Heart right ventricle (tissue), 16 donors: Measurements from ENCODE around the gene SLX9. TPM values are rescaled to one million over a fixed set of nuclear protein-coding genes. Genes with fewer than 3 reads are reported as not detected.
A peak's percentile ranks its signal among the peaks of the same experiment; 100 is the strongest.

ENCODE experiments used
- ATAC-seq, 8 donors: fragments of 200-7000 bp; cut with Tn5 transposase; one replicate each; pipeline ENCODE4 v1.9.1; 2020; ENCODE audit warnings: mild to moderate bottlenecking in 8 of 8, moderate library complexity in 8 of 8, moderate number of reproducible peaks in 1 of 8
- DNase-seq, 2 donors: peaks; one replicate each; pipeline ENCODE4 v3.0.0-alpha.2; 2020
- H3K27ac ChIP-seq, 10 donors: fragments of 200-600 bp; sonication (generic) in 2 of 10; one replicate each; pipeline versions ENCODE4 v1.5.0 to v1.8.0; 2020 to 2022; ENCODE audit warnings: mild to moderate bottlenecking in 3 of 10
- H3K27me3 ChIP-seq, 7 donors: fragments of 200-600 bp; one replicate each; pipeline ENCODE4 v1.8.0; 2021 to 2022; ENCODE audit warnings: mild to moderate bottlenecking in 2 of 7
- H3K36me3 ChIP-seq, 9 donors: fragments of 200-600 bp; sonication (generic) in 1 of 9; one replicate each; pipeline versions ENCODE4 v1.5.0 to v1.8.0; 2020 to 2022; ENCODE audit warnings: mild to moderate bottlenecking in 2 of 9
- H3K4me1 ChIP-seq, 9 donors: fragments of 200-600 bp; sonication (generic) in 1 of 9; one replicate each; pipeline versions ENCODE4 v1.5.0 to v1.8.0; 2020 to 2022; ENCODE audit warnings: mild to moderate bottlenecking in 4 of 9
- H3K4me3 ChIP-seq, 10 donors: fragments of 200-600 bp; sonication (generic) in 2 of 10; one replicate each; pipeline versions ENCODE4 v1.5.0 to v1.8.0; 2020 to 2022; ENCODE audit warnings: mild to moderate bottlenecking in 7 of 10, moderate library complexity in 2 of 10
- H3K9me3 ChIP-seq, 11 donors: fragments of 200-600 bp in 10 of 11; sonication (generic) in 2 of 11; one replicate each; pipeline versions ENCODE4 v1.5.0 to v1.8.0; 2013 to 2022; ENCODE audit warnings: mild to moderate bottlenecking in 2 of 11, control low read depth in 1 of 11, moderate library complexity in 1 of 11
- WGBS, 2 donors: extraction: QIAGEN DNeasy Blood & Tissue Kit; methylation state at CpG; one replicate each; pipeline ENCODE4 v1.1.7; 2013; ENCODE audit warnings: inconsistent platforms in 1 of 2; 5-methylcytosine and 5-hydroxymethylcytosine counted together
- intact Hi-C, 10 donors: fragments of 100-400 bp; cut with DNase I; formaldehyde crosslinking; loops; one replicate each; pipeline versions ENCODE4 v1.11.1 to v1.14.2; 2022
- polyA plus RNA-seq, 2 donors: library from polyadenylated mRNA; stranded (reverse); fragments of 200-250 nt; gene quantifications; one replicate each; pipeline ENCODE4 v1.2.3, GENCODE V29; 2013
- total RNA-seq, 10 donors: library from RNA; stranded (reverse); fragmentation: NEBNext Ultra II Directional in 3 of 10; extraction: Animal tissue kit (Norgen Biotek cat#: 25700) in 3 of 10; gene quantifications; one replicate each; pipeline versions ENCODE4 v1.2.1 to v1.2.4, GENCODE V29; 2021 to 2023
- TF ChIP-seq, protein P1 (sequence below), 9 donors: fragments of 200-600 bp; sonication (generic) in 2 of 9; IDR thresholded peaks; one replicate each; pipeline versions ENCODE4 v1.5.0 to v1.8.0; 2021 to 2022; ENCODE audit warnings: antibody characterized with exemption in 9 of 9, mild to moderate bottlenecking in 5 of 9, moderate library complexity in 1 of 9
- donor health status: Arrhythmogenic right ventricular cardiomyopathy.
- donor health status: ischemic (EF 13 %, LVEDD 7.1; RV severe dilation, severe dysfunction).
- donor health status: healthy with polysubstance abuse.
- donor health status: DM: no; HTN: yes; CAD: no.
- donor health status: DM: no; HTN: no; CAD: no.
- donor health status: ischemic (EF 25% LVEDD 6.9; RV normal size, moderate dysfunction).
- donor health status: ischemic (EF 25% LVEDD 5.7; RV mildly dilated, moderate dysfunction).
- donor health status: healthy.
- donor health status: DM: yes; HTN: yes; CAD: no.
- donor health status: Ischemic cardiomyopathy.
- donor health status: ischemic (EF 35%, LVEDD 5.7; RV mildly dilated, moderate dysfunction).
- donor health status: nonischemic (EF 11% LVEDD 7.7; RV severe dilation, severe dysfunction).
- donor health status: DM: yes; HTN: yes; CAD: no.
- donor health status: PGD.
- donor health status: ischemic (EF 29% LVEDD 5.4; RV normal size, mild dysfunction).
- donor health status: nonischemic (EF 23%, LVEDD 6.1; RV moderate dilation, normal function).

Gene SLX9
- total and polyA plus RNA-seq, 12 donors, result 42.4 to 83.6 (median 57.3) TPM

- Histone ChIP-seq H3K36me3 (peaks cover 0 to 90% (median 0%) of the 10 kb centered on the region in 9 donors), H3K9me3 (no peaks in the 10 kb centered on the region), H3K27me3 (peaks cover 0 to 26% (median 3%) of the 10 kb centered on the region in 7 donors), H3K4me1 (peaks cover 0 to 36% (median 0%) of the 10 kb centered on the region in 9 donors), H3K27ac (peak overlapping the region in 1 of 10 donors; percentile 24), H3K4me3 (no peak overlapping the region)
- DNase-seq (no peak), ATAC-seq (no peak)
- intact Hi-C loops, result no loop called here
- 92 to 93% methylated on average over 30 of the region's 30 CpGs for WGBS, 2 donors
- TF ChIP-seq, protein P1, sequence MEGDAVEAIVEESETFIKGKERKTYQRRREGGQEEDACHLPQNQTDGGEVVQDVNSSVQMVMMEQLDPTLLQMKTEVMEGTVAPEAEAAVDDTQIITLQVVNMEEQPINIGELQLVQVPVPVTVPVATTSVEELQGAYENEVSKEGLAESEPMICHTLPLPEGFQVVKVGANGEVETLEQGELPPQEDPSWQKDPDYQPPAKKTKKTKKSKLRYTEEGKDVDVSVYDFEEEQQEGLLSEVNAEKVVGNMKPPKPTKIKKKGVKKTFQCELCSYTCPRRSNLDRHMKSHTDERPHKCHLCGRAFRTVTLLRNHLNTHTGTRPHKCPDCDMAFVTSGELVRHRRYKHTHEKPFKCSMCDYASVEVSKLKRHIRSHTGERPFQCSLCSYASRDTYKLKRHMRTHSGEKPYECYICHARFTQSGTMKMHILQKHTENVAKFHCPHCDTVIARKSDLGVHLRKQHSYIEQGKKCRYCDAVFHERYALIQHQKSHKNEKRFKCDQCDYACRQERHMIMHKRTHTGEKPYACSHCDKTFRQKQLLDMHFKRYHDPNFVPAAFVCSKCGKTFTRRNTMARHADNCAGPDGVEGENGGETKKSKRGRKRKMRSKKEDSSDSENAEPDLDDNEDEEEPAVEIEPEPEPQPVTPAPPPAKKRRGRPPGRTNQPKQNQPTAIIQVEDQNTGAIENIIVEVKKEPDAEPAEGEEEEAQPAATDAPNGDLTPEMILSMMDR (IDR thresholded peaks at IDR 0.05), result no peak
Observed at GRCh38 chr21:44902268-44903049, 37.4 kb upstream of the SLX9 start.

DNA sequence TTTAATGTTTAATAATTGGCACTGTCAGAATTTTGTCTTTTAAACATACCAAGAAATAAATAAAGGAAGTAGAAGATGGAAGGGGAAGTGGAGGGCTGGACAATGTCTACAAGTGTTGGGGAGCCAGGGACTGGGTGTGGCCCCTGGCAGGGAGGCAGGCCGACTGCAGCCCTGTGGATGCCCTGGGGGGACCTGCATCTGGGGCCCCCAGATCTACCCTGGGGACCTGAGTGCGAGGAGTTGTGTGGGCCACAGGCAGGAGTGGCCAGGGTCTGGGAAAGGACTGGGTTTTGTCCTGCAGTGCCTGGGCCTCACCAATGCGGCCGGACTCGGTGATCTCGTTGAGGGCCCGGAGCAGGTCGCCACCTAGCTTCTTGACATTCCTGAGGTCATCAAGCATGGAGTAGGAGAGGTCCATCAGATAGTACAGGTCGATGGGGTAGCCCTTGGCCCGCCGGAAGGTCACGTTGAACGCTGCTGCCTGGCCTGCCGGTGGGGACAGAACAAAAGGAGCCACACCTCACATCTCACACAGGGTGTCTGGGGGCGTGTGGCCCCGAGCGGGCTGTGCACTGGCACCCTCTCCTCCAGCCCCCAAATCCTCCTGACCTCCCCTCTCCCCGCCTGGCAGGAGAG, 36.7 kb upstream of the SLX9 start:
- Histone ChIP-seq H3K27ac (peak overlapping the region in 1 of 10 donors; percentile 24), H3K27me3 (peaks cover 0 to 25% (median 0%) of the 10 kb centered on the region in 7 donors), H3K36me3 (peaks cover 0 to 83% (median 0%) of the 10 kb centered on the region in 9 donors), H3K9me3 (no peaks in the 10 kb centered on the region), H3K4me3 (no peak overlapping the region), H3K4me1 (peaks cover 0 to 36% (median 4%) of the 10 kb centered on the region in 9 donors)
- no peak for DNase-seq
- TF ChIP-seq, protein P1 (IDR thresholded peaks at IDR 0.05), result no peak
- 77 to 79% methylated on average over 18 of the region's 18 CpGs for WGBS, 2 donors
- intact Hi-C loops, result no loop called here
- ATAC-seq, result no peak

DNA sequence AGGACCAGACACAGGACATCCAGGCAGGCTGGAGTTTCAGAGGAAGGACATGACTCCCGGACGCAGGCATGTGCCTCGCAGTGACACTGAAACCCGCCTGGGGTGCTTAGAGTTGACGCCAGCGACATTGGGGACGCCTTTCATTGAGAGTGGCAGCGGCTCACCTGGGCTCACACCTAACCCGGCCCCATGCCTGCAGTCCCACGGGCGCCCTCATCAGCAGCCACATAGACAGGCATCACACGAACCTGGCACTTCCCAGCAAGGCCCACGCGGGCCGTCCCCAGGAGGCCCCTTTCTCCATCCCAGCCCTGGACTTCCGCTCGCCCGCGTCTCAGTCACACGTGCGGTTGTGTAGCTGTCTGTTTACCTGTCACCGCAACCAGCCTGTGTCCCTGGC, 36.1 kb upstream of the SLX9 start:
- intact Hi-C loops, result no loop called here
- peaks cover 0 to 24% (median 0%) of the 10 kb centered on the region in 7 donors for H3K27me3 ChIP-seq
- no peak overlapping the region for H3K4me3 ChIP-seq
- peaks cover 0 to 41% (median 5%) of the 10 kb centered on the region in 9 donors for H3K4me1 ChIP-seq
- TF ChIP-seq, protein P1 (IDR thresholded peaks at IDR 0.05), result no peak
- H3K9me3 ChIP-seq, result no peaks in the 10 kb centered on the region
- H3K27ac ChIP-seq, result peak overlapping the region in 1 of 10 donors; percentile 24
- ATAC-seq, result no peak
- WGBS, 2 donors, result 86 to 90% methylated on average over 22 of the region's 22 CpGs
- peak in 1 of 2 donors; percentile 7 for DNase-seq
- peaks cover 0 to 78% (median 0%) of the 10 kb centered on the region in 9 donors for H3K36me3 ChIP-seq

DNA sequence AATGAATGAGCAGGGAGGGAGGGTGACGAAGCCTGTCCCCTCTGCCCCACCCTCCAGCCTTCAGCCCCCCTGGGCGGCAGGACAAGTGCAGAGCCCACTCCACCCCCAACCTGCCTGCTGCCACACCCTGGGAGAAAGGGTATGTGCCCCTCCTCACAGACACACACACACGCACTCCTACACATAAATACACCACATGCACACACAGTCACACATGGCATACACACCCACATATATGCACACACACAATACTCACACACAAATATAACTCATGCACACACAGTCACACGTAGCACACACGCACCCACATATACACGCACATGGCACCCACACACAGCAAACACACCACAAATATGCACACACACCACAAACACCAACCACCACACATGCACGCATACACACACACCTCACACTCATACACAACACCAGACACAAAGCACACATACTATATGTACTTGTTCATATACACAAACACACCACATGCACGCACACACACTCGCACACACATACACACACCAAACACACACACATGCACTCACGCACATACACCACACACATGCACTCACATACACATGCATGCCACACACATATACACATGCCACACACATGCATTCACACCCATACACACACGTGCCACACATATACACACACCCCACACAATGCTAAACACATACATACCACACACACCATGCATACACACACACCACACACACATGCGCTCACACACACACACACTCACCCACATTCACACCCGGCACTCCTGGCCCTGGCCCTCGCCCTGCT, 35.5 kb upstream of the SLX9 start:
- WGBS, 2 donors, result 91 to 96% methylated on average over 14 of the region's 14 CpGs
- Histone ChIP-seq H3K36me3 (peaks cover 0 to 78% (median 0%) of the 10 kb centered on the region in 9 donors), H3K27me3 (peaks cover 0 to 19% (median 0%) of the 10 kb centered on the region in 7 donors), H3K27ac (no peak overlapping the region), H3K9me3 (no peaks in the 10 kb centered on the region), H3K4me3 (no peak overlapping the region), H3K4me1 (peaks cover 0 to 47% (median 5%) of the 10 kb centered on the region in 9 donors)
- DNase-seq (no peak), ATAC-seq (no peak)
- TF ChIP-seq, protein P1 (IDR thresholded peaks at IDR 0.05), result no peak
- intact Hi-C loops, result no loop called here
